Sciatic nerve (tissue), 2 donors: ENCODE measurements around the gene HAUS7. TPM values are rescaled to one million over a fixed set of nuclear protein-coding genes. Genes with fewer than 3 reads are reported as not detected.

Experiments
- ATAC-seq: fragments of 200-7000 bp; cut with Tn5 transposase; one replicate; pipeline ENCODE4 v1.9.1; 2020; ENCODE audit warnings: mild to moderate bottlenecking, moderate library complexity
- DNase-seq: peaks from one replicate; pipeline ENCODE4 v3.0.0-alpha.2; 2020; ENCODE audit warnings: low spot score
- intact Hi-C: fragments of 100-400 bp; cut with DNase I; formaldehyde crosslinking; loops from one replicate; pipeline ENCODE4 v1.14.2; 2022
- total RNA-seq: library from RNA; stranded (reverse); fragmentation: NEBNext Ultra II Directional; extraction: Animal tissue kit (Norgen Biotek cat#: 25700); gene quantifications from one replicate; pipeline ENCODE4 v1.2.1, GENCODE V29; 2021
- donor health status: DM: no; HTN: no; CAD: no.
- donor health status: DM: no; HTN: no; CAD: no.

HAUS7 gene
- total RNA-seq, 1 donor from 2014 or later, result 31.4 TPM

DNA sequence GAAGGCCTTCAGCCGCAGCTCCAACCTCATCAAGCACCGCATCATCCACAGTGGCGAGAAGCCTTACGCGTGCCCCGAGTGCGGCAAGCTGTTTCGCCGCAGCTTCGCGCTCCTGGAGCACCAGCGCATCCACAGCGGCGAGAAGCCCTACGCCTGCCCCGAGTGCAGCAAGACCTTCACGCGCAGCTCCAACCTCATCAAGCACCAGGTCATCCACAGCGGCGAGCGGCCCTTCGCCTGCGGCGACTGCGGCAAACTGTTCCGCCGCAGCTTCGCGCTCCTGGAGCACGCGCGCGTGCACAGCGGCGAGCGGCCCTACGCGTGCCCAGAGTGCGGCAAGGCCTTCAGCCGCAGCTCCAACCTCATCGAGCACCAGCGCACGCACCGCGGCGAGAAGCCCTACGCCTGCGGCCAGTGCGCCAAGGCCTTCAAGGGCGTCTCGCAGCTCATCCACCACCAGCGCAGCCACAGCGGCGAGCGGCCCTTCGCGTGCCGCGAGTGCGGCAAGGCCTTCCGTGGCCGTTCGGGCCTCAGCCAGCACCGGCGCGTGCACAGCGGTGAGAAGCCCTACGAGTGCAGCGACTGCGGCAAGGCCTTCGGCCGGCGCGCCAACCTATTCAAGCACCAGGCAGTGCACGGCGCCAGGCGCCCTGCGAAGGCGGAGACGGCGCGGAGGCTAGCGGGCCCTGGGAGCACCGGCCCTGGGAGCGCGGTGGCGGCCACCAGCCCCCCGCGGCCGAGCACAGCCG, 49.4 kb downstream of the HAUS7 start:
- ATAC-seq (no peak), DNase-seq (no peak)
- intact Hi-C loops, result no loop called here

DNA sequence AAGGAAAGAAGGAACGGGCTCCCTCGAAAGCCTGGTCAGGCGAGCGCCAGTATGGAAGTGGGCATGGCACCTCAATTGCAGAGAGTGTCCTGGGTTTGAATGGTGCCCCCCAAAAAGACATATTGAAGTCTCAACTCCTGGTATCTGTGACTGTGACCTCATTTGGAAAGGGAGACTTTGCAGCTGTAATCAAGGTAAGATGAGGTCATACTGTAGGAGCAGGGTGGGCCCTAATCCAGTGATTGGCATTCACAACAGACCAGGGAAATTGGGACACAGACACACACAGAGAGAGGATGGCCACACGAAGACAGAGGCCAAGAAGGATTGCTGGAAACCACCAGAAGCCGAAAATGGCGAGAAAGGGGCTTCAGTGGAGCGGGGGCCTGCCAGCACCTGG, 52.7 kb downstream of the HAUS7 start:
- DNase-seq, result no peak
- ATAC-seq, result no peak
- intact Hi-C loops, result no loop called here

DNA sequence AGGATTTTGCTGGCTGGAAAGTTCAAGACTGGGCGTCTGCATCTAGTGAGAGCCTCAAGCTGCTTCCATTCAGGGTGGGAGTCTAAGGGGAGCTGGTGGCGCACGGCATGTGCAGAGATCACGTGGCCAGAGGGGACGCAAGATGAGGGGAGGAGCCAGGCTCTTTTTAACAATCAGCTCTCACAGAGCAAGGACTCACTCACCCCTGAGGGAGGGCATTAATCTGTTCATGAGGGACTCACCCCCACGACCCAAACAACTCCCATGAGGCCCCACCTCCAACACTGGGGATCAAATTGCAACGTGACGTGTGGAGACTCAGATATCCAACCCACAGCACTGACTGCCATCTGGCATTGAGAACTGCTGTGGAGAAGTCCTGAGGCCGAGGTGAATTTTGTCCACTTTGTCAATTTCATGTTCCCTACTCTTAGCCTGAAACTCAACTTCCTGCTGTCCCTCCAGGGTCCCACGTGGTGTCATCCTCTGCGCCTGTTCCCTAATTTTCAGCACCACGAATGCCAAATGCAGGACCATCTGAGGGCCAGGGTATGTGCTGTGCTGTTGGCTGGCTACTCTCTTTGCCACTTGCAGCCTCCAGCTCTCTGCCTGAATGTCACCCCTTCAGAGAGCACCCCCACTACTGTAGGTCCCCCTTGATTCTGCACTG, 53.5 kb downstream of the HAUS7 start:
- no peak for ATAC-seq
- intact Hi-C loops, result no loop called here

DNA sequence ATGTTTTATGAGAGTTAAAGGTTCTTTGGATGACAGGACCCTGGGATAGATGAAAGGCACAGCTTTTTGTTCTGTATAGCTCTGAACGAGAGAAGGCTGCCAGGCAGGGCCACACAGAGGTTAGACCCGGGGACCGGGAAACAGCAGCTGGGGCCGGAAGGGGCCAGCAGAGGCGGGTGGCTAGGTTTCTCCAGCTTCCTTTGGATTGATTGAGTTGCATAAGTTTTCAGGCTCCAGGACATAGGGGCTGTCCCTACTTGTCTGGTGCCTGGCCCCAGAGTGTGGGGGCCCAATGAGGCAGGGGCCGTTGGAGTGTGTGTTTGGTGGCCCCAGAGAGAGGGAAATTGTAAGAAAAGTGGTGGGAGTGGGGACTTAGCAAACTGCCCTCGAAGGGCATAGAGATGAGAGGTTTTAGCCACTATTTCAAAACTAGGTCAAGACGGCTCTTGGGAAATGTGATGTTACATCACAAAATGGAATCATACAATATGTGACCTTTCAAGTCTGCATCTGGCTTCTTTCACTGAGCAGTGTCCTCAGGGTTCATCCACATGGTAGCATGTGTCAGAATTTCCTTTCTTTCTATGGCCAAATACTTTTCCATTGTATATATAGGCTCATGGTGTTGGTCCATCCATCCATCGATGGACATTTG, 55.4 kb downstream of the HAUS7 start:
- ATAC-seq, result peak; percentile 72
- no peak for DNase-seq
- intact Hi-C loops, result no loop called here

More for the DNA sequence above, 53.5 kb downstream of the HAUS7 start:
- DNase-seq, result no peak

DNA sequence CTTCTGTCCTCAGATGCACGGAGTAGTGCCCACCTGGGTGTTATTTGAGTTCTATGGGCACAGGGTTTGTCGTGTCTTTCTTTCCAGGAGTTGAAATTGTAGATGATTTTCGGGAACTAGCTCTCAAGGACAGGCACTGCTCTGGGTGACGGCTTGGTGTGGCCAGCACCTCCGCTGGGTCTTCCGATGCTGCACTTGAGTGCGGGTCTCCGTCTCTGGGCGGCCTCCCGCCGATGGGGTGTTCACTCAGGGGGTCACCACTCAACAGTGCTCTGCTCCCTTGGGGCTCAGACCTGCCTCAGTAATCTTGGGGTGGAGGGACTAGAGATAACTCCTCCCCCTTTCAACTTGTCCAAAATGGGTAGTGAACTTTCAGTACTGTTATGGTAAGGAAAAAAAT, 56.6 kb downstream of the HAUS7 start:
- intact Hi-C loops, result no loop called here
- DNase-seq, result no peak
- no peak for ATAC-seq

DNA sequence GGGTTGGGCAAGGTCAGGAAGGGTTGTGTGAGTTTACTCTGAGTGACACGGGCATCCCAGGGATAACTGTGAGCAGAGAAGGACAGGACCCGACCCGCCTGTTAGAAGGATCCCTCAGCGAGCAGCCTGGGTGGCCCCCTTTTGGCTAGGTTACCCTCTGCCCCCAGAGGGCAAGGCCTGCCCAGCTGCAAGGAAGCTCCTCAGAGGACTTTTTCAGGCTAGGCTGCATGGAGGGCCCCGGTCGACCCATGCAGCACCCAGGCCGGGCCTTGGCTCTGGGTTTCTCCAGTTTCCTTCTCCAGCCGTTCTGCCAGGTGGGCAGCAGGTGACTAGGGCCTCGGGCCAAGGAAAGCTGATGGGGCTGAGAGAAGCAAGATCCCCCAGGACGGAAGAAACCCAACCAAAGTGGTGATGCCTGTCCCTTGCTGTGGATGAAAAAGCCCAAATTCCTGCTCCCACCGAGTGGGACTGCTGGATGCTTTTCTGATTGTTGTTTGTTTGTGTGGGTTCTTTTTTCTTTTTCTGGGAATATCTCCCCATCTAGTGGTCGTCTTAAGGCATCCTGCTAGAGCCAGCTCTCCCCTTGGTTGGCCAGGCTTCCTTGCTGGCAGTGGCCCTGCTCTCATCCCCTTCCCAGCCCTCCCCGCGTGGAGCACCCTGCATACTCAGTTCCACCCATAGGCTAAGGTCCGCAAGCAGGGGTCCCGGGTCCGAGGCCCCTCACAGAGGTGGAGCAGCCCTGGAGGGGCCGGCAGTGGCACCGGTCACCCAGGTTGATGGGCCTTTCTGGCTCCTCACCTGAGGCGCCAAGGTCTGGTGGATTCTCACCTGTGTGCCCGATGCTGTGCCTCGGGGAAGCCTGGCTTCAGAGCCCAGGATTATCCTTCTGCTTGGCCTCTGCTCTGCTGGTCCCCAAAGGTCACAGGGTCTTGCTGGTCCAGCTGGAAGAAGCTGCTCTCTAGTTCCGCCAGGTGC, 57.3 kb downstream of the HAUS7 start:
- DNase-seq (no peak), ATAC-seq (no peak)
- intact Hi-C loops, result no loop called here

DNA sequence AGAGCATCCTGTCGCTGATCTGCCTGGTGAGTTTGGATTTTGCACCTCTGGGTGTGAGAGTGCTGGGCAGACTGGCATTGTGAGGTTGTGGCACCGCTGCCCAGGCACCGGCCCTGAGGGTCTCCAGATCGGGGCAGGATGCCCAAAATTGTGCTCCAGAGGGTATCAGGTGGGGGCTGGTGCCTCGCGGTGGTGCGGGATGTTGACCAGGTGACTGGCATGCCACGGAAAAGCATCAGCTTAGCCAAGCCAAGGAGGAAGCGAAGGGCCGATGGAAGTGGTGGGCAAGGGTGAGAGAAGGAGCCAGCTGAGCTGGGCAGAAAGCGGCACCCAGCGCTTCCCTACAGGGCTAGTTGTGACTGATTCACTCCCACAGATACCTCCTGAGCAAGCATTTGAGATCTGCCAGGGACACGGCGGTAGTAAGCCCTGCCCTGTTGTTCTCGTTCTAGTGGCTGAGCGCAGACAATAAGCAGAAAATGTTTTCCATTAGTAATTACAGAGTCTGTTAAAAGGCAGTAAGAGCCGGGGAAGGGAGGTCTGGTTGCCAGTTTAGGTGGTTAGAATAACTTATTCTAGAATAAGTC, 58.3 kb downstream of the HAUS7 start:
- DNase-seq, result no peak
- ATAC-seq, result no peak
- intact Hi-C loops, result no loop called here

DNA sequence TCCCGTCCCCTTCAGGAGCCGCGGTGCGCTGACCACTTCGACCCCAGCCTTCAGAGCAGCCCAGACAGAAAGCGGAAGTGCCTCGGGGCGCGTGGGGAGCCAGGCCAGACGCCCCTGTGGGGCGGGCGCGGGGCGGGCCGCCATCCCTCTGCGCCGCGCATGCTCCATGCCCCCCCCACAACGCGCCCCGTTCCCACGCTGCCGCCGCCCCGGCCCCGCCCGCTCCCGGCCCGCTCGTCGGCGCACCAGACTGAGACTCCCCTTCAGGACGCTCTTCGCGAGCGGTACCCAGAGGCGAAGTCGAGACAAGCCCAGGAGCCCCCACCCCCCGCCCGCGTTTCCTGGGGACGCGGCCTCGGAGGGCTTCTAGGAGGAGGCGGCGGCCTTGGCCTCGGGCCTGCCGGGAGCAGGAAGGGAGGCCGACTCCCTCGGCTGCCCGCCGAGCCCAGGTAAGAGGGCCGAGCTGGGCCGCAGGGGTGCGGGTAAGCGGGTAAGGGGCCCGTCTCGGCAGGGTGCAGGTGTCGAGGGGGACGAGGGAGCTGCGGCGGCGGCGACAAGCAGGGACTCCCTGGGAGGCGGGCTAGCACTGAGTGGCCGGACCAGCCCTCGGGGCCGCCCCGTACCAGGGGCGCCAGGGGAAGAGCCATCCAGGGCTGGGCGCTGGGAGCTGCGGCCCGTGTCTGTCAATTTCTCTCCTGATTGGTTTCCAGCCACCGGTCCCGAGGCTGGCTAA, 59.0 kb downstream of the HAUS7 start, which contains the start of gene ZFP92:
Gene ZFP92 (plus strand): TSS at position 218 of the 733 bp plus-strand sequence. CDS start 6,851 bp downstream, outside the sequence.
- DNase-seq (no peak), ATAC-seq (peak; percentile 57)
- intact Hi-C loops, result no loop called here

DNA sequence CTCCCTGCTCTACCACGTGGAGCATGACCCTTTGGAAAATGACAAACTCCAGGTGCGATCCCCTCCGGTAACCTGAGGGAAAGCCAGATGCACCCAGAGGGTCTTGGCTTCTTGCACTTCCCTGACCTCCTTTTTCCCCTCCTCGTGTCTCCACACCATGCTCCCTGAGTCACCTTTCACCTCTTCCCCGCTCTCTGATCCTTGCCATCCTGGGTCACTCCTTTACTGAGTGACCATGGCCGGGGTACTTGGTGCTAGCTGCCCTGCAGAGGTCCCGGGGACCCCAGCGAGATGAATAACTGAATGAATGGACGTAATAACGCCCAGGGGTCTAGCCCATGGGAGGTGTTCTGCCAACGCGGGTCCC, 59.5 kb downstream of the HAUS7 start:
- no peak for ATAC-seq
- no peak for DNase-seq
- intact Hi-C loops, result no loop called here

DNA sequence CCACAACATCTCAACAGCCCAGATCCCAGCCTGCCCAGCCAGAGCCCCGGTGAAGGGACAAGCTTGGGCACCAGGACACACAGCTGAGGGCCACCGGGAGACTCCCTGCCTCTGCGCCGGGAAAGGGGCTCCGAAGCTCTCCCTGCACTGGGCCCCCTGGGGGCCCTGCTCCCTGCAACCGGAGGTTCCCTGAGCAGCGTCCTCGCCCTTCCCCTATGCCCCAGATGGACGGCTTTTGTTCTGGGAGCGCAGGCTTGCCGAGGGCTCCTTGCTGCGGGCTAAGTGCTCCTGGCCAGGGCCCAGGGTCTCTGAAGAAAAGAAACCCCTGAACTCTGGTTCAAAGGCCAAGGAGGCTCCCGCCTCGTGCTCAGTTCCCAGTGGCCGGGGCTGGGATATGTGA, 60.0 kb downstream of the HAUS7 start:
- no peak for ATAC-seq

DNA sequence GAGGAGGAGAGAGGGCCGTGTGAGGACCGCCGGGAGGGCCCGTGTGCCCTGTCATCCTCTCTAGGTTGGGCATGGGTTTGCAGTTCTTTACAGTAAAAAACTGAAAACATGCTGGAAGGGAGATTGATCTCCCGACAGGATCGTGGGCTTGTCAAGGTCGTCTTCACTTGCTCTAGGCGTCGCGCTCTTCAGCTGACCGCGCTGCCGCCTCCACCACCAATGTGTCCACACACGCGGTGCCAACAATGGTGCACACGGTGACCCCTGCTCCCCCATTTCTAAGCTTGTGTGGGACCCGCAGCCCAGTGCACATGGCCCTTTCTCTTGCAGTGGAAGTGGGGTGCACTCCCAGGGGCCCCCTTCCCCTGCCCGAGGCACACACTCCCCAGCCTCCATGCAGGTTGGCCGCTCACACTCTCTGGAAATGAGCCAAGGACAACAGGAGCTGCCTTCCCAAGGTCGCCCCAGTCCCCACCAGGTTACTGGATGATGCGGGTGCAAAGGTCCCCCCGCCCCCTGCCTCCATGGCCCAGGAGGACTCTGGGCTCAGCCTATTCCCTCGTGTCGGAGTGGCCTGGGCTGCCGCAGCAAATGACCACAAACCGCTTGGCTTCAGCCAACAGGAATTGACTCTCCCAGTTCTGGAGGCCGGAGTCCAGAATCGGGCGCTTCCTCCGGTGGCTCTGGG, 60.8 kb downstream of the HAUS7 start:
- DNase-seq, result no peak
- intact Hi-C loops, result no loop called here
- no peak for ATAC-seq

More for the DNA sequence above, 60.0 kb downstream of the HAUS7 start:
- no peak for DNase-seq
- intact Hi-C loops, result no loop called here

DNA sequence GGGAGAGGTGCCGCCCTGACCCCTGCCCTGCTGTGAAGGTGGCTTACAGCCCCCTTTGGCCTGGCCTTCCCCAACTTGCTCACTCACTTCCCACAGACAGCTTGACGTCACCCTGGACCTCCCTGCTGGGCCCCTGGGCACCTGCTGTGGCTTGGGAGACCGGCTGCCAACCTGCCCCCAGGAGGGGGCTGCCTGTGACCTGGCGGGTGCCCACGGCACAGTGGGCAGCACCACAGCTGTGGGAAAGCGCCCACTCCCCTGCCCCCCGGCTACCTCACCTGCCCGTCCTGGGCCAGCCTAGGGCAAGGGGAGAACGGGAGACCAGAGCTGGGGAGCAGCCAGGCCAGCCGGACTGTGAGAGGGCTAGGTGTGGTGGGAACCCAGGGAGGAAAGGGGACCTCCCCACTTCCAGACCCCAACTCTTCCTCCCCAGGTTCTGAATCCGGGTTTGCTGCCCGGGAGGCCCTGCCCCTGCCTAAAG, 61.5 kb downstream of the HAUS7 start:
- intact Hi-C loops, result no loop called here
- no peak for DNase-seq
- ATAC-seq, result no peak

DNA sequence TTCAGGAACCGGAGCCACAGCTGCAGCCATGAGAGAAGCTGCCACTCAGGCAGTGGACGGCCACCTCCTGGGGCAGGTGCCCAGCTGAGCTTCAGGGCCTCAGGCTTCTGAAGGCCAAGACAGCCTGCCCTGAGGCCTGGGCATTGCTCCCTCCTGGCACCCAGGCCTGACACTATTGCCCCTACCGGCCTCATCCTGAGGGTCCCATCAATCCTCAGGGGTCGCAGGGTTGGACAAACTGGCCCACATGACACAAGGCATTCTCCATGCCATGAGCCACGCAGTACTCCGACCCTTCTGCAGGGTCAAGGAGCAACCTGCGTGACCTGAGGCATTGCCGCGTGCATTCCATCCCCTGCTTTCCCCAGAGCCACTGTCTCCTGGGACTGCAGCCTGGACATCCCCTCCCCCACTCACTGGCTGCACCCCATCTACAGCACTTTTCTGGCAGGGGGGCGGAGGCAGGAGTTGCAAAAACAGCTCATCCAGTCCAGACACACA, 62.1 kb downstream of the HAUS7 start:
- intact Hi-C loops, result no loop called here

DNA sequence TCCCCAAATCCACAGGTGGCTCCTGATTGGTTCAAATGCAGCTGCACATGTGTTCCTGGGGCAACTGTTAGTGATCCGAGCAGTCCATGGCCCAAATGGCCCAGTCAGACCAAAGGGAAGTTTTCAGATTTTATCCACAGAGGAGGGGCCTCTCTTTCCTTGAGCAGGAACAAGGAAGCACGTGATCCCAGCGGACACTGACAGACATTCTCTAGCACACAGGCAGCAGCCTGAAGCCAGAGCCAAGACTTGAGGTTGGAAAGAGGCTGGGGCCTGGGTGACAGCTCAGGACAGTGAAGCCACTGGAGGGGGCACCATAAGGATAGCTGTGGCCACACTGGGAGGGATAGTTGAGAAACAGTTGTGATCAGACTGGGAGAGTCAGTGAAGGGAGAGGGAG, 62.6 kb downstream of the HAUS7 start:
- intact Hi-C loops, result no loop called here
- DNase-seq (no peak), ATAC-seq (no peak)

More for the DNA sequence above, 62.1 kb downstream of the HAUS7 start:
- DNase-seq, result no peak
- no peak for ATAC-seq

DNA sequence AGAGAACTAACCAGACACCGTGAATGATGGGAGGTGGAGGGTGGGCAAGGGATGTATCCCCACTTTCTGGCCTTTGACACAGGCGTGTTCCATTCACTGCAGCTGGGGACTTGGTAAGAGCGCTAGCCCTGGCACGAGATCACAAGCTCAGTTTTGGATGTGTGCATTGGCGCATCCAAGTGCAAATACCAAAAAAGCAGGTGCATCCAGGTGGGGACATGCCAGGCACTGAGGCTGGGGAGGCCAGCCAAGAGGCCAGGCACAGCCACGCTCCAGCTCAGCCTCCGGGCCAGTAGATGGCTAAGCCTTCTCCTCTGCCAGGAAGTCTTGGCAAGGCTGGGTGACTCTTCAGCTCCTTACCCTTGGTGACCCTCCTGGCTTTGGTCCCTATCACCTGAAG, 63.5 kb downstream of the HAUS7 start:
- no peak for ATAC-seq
- intact Hi-C loops, result no loop called here
- no peak for DNase-seq

DNA sequence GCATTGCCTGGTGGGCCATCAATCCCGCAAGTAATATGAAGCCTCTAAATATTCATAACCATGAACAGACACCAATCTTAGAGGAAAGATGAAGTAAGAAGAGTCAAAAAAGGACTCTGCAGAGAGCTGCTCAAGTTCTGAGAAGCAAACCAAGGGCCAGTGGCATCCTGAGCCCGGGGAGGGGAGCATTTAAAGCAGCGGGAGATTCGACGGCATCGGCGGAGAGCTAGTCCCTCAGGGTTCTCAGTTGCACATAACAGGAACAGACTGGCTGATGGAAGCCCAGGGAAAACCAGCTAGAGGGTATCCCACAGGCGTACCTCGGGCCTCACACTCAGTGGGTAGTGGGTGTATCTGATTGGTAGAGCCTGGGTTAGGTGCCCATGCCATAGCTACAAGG, 64.4 kb downstream of the HAUS7 start:
- ATAC-seq (no peak), DNase-seq (no peak)
- intact Hi-C loops, result no loop called here

DNA sequence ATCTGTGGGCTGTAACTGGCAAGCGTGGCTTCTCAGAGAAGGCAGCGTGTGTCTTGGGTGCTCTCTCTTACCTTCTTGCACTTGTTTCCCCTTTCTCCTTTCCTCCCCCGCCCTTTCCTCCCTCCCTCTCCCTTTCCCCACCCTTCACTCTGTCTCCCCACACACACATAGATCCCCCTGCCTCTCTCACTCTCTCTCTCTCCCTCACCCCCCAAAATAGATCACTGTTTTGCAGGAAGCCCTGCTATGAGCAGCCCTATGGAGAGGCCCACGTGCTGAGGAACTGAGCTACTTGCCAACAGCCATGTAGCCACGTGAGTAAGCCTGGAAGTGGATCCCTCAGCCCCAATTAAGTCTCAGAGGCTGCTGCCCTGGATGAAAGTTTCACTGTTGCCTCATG, 65.0 kb downstream of the HAUS7 start:
- DNase-seq, result no peak
- ATAC-seq, result no peak
- intact Hi-C loops, result no loop called here
